ENCODE data around the gene CETN2. TPM values are rescaled to one million over a fixed set of nuclear protein-coding genes. Genes with fewer than 3 reads are reported as not detected.

The CETN2 gene
- polyA plus RNA-seq, 4 donors = 11.1 to 29.1 (median 20.3) TPM

DNA sequence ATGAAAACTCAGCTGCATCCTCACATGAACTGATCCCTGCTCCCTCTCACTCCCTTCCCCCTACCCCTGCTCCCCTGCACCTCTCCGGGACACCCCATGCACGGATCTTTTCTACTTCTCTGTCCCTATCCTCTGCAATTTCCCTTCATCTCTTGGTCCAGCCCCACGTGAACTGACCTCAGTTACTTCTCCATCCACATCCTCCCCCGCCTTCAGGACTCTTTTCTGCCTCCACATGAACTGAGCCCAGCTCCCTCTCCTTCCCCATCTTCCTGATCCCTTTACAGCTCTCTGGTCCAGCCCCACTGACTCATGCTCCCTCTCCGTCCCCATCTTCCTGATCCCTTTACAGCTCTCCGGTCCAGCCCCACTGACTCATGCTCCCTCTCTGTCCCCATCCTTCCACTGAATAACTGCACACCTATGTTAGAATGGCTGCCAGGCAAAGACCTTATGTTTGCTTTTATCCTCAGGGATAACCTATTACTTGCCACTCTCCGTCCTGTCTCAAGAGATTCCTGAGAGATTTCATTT, 5.6 kb downstream of the CETN2 start:
- peaks cover 0 to 4% (median 0%) of the 10 kb centered on the region in 3 donors for H3K27me3 ChIP-seq (ENCODE audit: control insufficient read depth in 3 of 3, insufficient read depth in 3 of 3, low read length in 3 of 3)
- no peak overlapping the region for H3K27ac ChIP-seq (ENCODE audit: low read depth in 1 of 3, low read length in 2 of 3)
- peaks cover 0 to 4% (median 0%) of the 10 kb centered on the region in 3 donors for H3K36me3 ChIP-seq (ENCODE audit: control insufficient read depth in 3 of 3, insufficient read depth in 2 of 3, low read depth in 1 of 3, low read length in 3 of 3)
- DNase-seq (no peak), FAIRE-seq (no peak)
- no peaks in the 10 kb centered on the region for H3K4me1 ChIP-seq (ENCODE audit: control insufficient read depth in 3 of 3, insufficient read depth in 2 of 3, low read depth in 1 of 3, low read length in 2 of 3)
- H3K4me3 ChIP-seq (ENCODE audit: low read depth in 1 of 3, low read length in 3 of 3) = no peak overlapping the region
- H3K9me3 ChIP-seq (ENCODE audit: control insufficient read depth in 2 of 2, insufficient read depth in 1 of 2, low read depth in 1 of 2, low read length in 1 of 2) = no peaks in the 10 kb centered on the region
- 45 to 56% (median 53%) methylated on average over 7 of the region's 7 CpGs for WGBS, 3 donors

DNA sequence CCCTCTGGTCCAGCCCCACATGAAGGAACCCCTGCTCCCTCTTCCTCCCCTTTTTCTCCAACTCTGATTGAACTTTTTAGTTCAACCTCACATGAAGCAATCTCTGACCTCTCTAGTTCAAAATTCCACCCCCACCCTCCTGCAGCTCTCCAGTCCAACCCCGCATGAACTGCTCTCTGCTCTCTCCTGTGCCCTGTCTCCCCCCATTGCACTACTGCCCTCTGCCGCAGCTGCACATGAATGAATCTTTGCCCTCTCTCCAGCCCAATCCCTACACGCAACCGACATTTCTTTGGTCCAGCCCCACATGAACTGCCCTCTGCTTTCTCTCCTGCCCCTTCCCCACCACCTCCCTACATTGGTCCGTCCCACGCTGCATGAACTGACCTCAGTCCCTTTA, 6.9 kb downstream of the CETN2 start:
- 29 to 57% (median 56%) methylated on average over 6 of the region's 6 CpGs for WGBS, 3 donors
- no peak for DNase-seq
- Histone ChIP-seq H3K9me3 (ENCODE audit: control insufficient read depth in 2 of 2, insufficient read depth in 1 of 2, low read depth in 1 of 2, low read length in 1 of 2) (no peaks in the 10 kb centered on the region), H3K36me3 (ENCODE audit: control insufficient read depth in 3 of 3, insufficient read depth in 2 of 3, low read depth in 1 of 3, low read length in 3 of 3) (peaks cover 0 to 2% (median 0%) of the 10 kb centered on the region in 3 donors), H3K4me1 (ENCODE audit: control insufficient read depth in 3 of 3, insufficient read depth in 2 of 3, low read depth in 1 of 3, low read length in 2 of 3) (no peaks in the 10 kb centered on the region), H3K4me3 (ENCODE audit: low read depth in 1 of 3, low read length in 3 of 3) (no peak overlapping the region), H3K27me3 (ENCODE audit: control insufficient read depth in 3 of 3, insufficient read depth in 3 of 3, low read length in 3 of 3) (peaks cover 0 to 4% (median 0%) of the 10 kb centered on the region in 3 donors), H3K27ac (ENCODE audit: low read depth in 1 of 3, low read length in 2 of 3) (no peak overlapping the region)
- no peak for FAIRE-seq

GRCh38 chrX:152822383-152823086, 8.0 kb downstream of the CETN2 start:
- Histone ChIP-seq H3K27ac (ENCODE audit: low read depth in 1 of 3, low read length in 2 of 3) (no peak overlapping the region), H3K4me1 (ENCODE audit: control insufficient read depth in 3 of 3, insufficient read depth in 2 of 3, low read depth in 1 of 3, low read length in 2 of 3) (peaks cover 0 to 5% (median 0%) of the 10 kb centered on the region in 3 donors), H3K4me3 (ENCODE audit: low read depth in 1 of 3, low read length in 3 of 3) (no peak overlapping the region), H3K27me3 (ENCODE audit: control insufficient read depth in 3 of 3, insufficient read depth in 3 of 3, low read length in 3 of 3) (peaks cover 0 to 4% (median 0%) of the 10 kb centered on the region in 3 donors), H3K36me3 (ENCODE audit: control insufficient read depth in 3 of 3, insufficient read depth in 2 of 3, low read depth in 1 of 3, low read length in 3 of 3) (no peaks in the 10 kb centered on the region), H3K9me3 (ENCODE audit: control insufficient read depth in 2 of 2, insufficient read depth in 1 of 2, low read depth in 1 of 2, low read length in 1 of 2) (no peaks in the 10 kb centered on the region)
- FAIRE-seq (no peak), DNase-seq (no peak)
- 58 to 66% (median 66%) methylated on average over 6 of the region's 6 CpGs for whole genome bisulfite sequencing, 3 donors

- Histone ChIP-seq H3K27me3 (ENCODE audit: control insufficient read depth in 3 of 3, insufficient read depth in 3 of 3, low read length in 3 of 3) (peaks cover 0 to 4% (median 0%) of the 10 kb centered on the region in 3 donors), H3K9me3 (ENCODE audit: control insufficient read depth in 2 of 2, insufficient read depth in 1 of 2, low read depth in 1 of 2, low read length in 1 of 2) (no peaks in the 10 kb centered on the region), H3K27ac (ENCODE audit: low read depth in 1 of 3, low read length in 2 of 3) (no peak overlapping the region), H3K4me1 (ENCODE audit: control insufficient read depth in 3 of 3, insufficient read depth in 2 of 3, low read depth in 1 of 3, low read length in 2 of 3) (peaks cover 0 to 6% (median 0%) of the 10 kb centered on the region in 3 donors), H3K4me3 (ENCODE audit: low read depth in 1 of 3, low read length in 3 of 3) (no peak overlapping the region), H3K36me3 (ENCODE audit: control insufficient read depth in 3 of 3, insufficient read depth in 2 of 3, low read depth in 1 of 3, low read length in 3 of 3) (no peaks in the 10 kb centered on the region)
- WGBS, 3 donors = 28 to 51% (median 49%) methylated on average over 3 of the region's 3 CpGs
- DNase-seq = peak; percentile 28 to 45
- FAIRE-seq = no peak
Observed at GRCh38 chrX:152821145-152821765, 9.3 kb downstream of the CETN2 start.

DNA sequence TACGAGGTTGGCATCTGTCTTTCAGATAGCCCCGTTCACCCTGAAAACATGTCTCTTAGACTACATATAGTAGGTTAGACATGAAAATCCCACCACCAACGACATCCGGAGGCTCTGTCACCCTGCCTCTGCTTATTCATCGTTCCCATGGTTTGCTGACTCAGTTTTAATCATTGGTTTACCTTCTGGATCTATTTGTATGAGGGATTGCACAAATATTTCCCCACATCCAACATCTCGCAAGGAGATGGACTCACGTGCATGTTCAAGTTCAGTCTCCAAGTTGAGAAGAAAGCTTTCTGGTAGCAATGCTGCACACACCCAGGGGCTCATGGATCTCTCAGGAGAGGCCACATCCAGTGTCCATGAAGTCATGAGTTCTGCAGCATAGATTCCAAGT, 10.8 kb downstream of the CETN2 start:
- Histone ChIP-seq H3K27ac (ENCODE audit: low read depth in 1 of 3, low read length in 2 of 3) (no peak overlapping the region), H3K36me3 (ENCODE audit: control insufficient read depth in 3 of 3, insufficient read depth in 2 of 3, low read depth in 1 of 3, low read length in 3 of 3) (no peaks in the 10 kb centered on the region), H3K9me3 (ENCODE audit: control insufficient read depth in 2 of 2, insufficient read depth in 1 of 2, low read depth in 1 of 2, low read length in 1 of 2) (no peaks in the 10 kb centered on the region), H3K4me3 (ENCODE audit: low read depth in 1 of 3, low read length in 3 of 3) (no peak overlapping the region), H3K27me3 (ENCODE audit: control insufficient read depth in 3 of 3, insufficient read depth in 3 of 3, low read length in 3 of 3) (peaks cover 0 to 4% (median 0%) of the 10 kb centered on the region in 3 donors), H3K4me1 (ENCODE audit: control insufficient read depth in 3 of 3, insufficient read depth in 2 of 3, low read depth in 1 of 3, low read length in 2 of 3) (peaks cover 0 to 6% (median 0%) of the 10 kb centered on the region in 3 donors)
- no peak for FAIRE-seq
- DNase-seq = no peak
- WGBS, 3 donors = 79 to 92% (median 90%) methylated on average over 7 of the region's 7 CpGs

DNA sequence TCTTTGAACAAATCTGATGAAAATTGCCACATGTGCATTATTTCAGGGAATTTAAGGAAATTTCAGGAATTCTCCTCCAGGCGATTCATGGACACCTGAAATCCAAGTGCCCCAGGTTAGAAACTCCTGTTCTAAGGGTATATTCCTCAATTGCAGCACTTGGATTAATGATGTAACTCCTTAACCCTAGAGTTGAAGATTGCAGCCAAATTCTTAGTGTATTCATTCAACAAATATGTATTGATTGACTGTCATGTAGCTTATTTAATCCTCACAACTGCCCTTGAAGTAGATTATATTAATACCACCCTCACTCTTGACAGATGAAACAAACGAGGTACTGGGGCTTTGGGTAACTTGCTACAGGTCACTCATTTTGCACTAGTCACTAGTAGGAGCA, 11.3 kb downstream of the CETN2 start:
- no peak overlapping the region for H3K27ac ChIP-seq (ENCODE audit: low read depth in 1 of 3, low read length in 2 of 3)
- no peak for FAIRE-seq
- H3K4me3 ChIP-seq (ENCODE audit: low read depth in 1 of 3, low read length in 3 of 3) = no peak overlapping the region
- H3K4me1 ChIP-seq (ENCODE audit: control insufficient read depth in 3 of 3, insufficient read depth in 2 of 3, low read depth in 1 of 3, low read length in 2 of 3) = peaks cover 0 to 6% (median 0%) of the 10 kb centered on the region in 3 donors
- H3K27me3 ChIP-seq (ENCODE audit: control insufficient read depth in 3 of 3, insufficient read depth in 3 of 3, low read length in 3 of 3) = peaks cover 0 to 4% (median 0%) of the 10 kb centered on the region in 3 donors
- 45 to 80% (median 73%) methylated on average over 2 of the region's 2 CpGs for WGBS, 3 donors
- H3K36me3 ChIP-seq (ENCODE audit: control insufficient read depth in 3 of 3, insufficient read depth in 2 of 3, low read depth in 1 of 3, low read length in 3 of 3) = no peaks in the 10 kb centered on the region
- no peaks in the 10 kb centered on the region for H3K9me3 ChIP-seq (ENCODE audit: control insufficient read depth in 2 of 2, insufficient read depth in 1 of 2, low read depth in 1 of 2, low read length in 1 of 2)
- no peak for DNase-seq

- WGBS, 3 donors = 71 to 85% (median 71%) methylated on average over 5 of the region's 5 CpGs
- FAIRE-seq (no peak), DNase-seq (no peak)
- Histone ChIP-seq H3K9me3 (ENCODE audit: control insufficient read depth in 2 of 2, insufficient read depth in 1 of 2, low read depth in 1 of 2, low read length in 1 of 2) (no peaks in the 10 kb centered on the region), H3K4me1 (ENCODE audit: control insufficient read depth in 3 of 3, insufficient read depth in 2 of 3, low read depth in 1 of 3, low read length in 2 of 3) (peaks cover 0 to 6% (median 0%) of the 10 kb centered on the region in 3 donors), H3K27ac (ENCODE audit: low read depth in 1 of 3, low read length in 2 of 3) (peak overlapping the region in 1 of 3 donors; percentile 45), H3K4me3 (ENCODE audit: low read depth in 1 of 3, low read length in 3 of 3) (no peak overlapping the region), H3K27me3 (ENCODE audit: control insufficient read depth in 3 of 3, insufficient read depth in 3 of 3, low read length in 3 of 3) (no peaks in the 10 kb centered on the region), H3K36me3 (ENCODE audit: control insufficient read depth in 3 of 3, insufficient read depth in 2 of 3, low read depth in 1 of 3, low read length in 3 of 3) (no peaks in the 10 kb centered on the region)
Observed at GRCh38 chrX:152818356-152818755, 12.2 kb downstream of the CETN2 start.

GRCh38 chrX:152817078-152817764, 13.3 kb downstream of the CETN2 start:
- Histone ChIP-seq H3K27me3 (ENCODE audit: control insufficient read depth in 3 of 3, insufficient read depth in 3 of 3, low read length in 3 of 3) (no peaks in the 10 kb centered on the region), H3K27ac (ENCODE audit: low read depth in 1 of 3, low read length in 2 of 3) (peak overlapping the region in 2 of 3 donors; percentile 29 to 45), H3K4me1 (ENCODE audit: control insufficient read depth in 3 of 3, insufficient read depth in 2 of 3, low read depth in 1 of 3, low read length in 2 of 3) (peaks cover 0 to 6% (median 0%) of the 10 kb centered on the region in 3 donors), H3K36me3 (ENCODE audit: control insufficient read depth in 3 of 3, insufficient read depth in 2 of 3, low read depth in 1 of 3, low read length in 3 of 3) (no peaks in the 10 kb centered on the region), H3K4me3 (ENCODE audit: low read depth in 1 of 3, low read length in 3 of 3) (no peak overlapping the region), H3K9me3 (ENCODE audit: control insufficient read depth in 2 of 2, insufficient read depth in 1 of 2, low read depth in 1 of 2, low read length in 1 of 2) (no peaks in the 10 kb centered on the region)
- DNase-seq (peak; percentile 49 to 85), FAIRE-seq (peak; percentile 62)
- WGBS, 3 donors = 7 to 19% (median 12%) methylated on average over 6 of the region's 6 CpGs
